GM23338 (cell line): ENCODE results near the gene CSRP2.

Experiments
- POLR2AphosphoS5 ChIP-seq: IDR thresholded peaks from 2 replicates; pipeline ENCODE4 v1.6.1; 2016; ENCODE audit warnings: antibody characterized with exemption, low read depth
- STAT1 ChIP-seq: IDR thresholded peaks from one replicate; pipeline ENCODE4 v1.6.1; 2016; ENCODE audit warnings: antibody characterized with exemption; ENCODE audit not compliant: unreplicated experiment
- TF ChIP-seq, protein P1 (sequence below), 2 experiments: fragments of 200-600 bp in 1 of 2; sonication (generic) in 1 of 2; conservative IDR thresholded peaks; 2 replicates each; pipeline versions ENCODE4 v1.5.1 to v1.6.1; 2016 to 2017; ENCODE audit warnings: antibody characterized with exemption in 2 of 2, low read depth in 2 of 2, mild to moderate bottlenecking in 2 of 2, moderate library complexity in 1 of 2

DNA sequence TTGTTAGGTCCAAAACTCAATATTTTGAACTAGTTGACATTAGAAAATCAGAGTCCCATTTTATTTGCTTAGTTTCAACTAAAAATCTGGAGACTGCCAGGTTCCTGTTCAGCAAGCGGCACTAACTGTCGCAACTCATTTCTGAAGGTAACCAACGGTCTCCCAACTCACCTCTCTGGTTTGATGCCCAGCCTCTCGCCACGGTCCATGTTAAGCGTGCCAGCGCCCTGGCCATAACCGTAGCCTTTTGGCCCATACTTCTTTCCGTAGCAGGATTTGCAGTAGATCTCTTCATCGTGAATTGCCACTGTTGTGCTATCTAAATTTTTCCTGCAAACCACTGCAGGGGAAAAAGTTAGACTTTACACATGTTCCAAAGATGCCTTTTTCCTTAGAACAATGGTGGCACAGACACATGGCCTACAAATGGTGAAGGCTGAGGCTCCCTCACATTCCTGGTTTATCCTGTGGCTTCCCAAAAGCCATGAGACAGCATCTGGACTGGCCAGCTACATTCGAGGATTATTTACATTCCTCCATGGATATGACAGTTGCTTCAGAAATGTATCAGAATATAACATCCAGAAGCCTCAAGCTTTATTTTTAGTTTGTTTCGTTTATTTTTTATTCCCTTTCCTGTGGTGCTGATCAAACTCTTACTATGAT, 15.7 kb downstream of the CSRP2 start:
- TF ChIP-seq, protein P1, sequence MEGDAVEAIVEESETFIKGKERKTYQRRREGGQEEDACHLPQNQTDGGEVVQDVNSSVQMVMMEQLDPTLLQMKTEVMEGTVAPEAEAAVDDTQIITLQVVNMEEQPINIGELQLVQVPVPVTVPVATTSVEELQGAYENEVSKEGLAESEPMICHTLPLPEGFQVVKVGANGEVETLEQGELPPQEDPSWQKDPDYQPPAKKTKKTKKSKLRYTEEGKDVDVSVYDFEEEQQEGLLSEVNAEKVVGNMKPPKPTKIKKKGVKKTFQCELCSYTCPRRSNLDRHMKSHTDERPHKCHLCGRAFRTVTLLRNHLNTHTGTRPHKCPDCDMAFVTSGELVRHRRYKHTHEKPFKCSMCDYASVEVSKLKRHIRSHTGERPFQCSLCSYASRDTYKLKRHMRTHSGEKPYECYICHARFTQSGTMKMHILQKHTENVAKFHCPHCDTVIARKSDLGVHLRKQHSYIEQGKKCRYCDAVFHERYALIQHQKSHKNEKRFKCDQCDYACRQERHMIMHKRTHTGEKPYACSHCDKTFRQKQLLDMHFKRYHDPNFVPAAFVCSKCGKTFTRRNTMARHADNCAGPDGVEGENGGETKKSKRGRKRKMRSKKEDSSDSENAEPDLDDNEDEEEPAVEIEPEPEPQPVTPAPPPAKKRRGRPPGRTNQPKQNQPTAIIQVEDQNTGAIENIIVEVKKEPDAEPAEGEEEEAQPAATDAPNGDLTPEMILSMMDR (conservative IDR thresholded peaks at IDR 0.05; ENCODE audit: low read depth in 2 of 2) = no peak
- no peak for TF ChIP-seq POLR2AphosphoS5
- TF ChIP-seq STAT1 = no peak
